GM12878 (cell line): Measurements from ENCODE around the gene NTF4.

Experiments
- SUPT20H ChIP-seq: IDR thresholded peaks from 2 replicates; pipeline ENCODE4 v1.6.1; 2011; ENCODE audit warnings: low read depth, mild to moderate bottlenecking, low read length, moderate library complexity, borderline replicate concordance; ENCODE audit not compliant: control insufficient read depth
- TF ChIP-seq, protein P1 (sequence below): fragments of 450-650 bp; IDR thresholded peaks from 2 replicates; pipeline ENCODE4 v1.6.1; 2016; ENCODE audit warnings: mild to moderate bottlenecking, moderate library complexity, borderline replicate concordance

DNA sequence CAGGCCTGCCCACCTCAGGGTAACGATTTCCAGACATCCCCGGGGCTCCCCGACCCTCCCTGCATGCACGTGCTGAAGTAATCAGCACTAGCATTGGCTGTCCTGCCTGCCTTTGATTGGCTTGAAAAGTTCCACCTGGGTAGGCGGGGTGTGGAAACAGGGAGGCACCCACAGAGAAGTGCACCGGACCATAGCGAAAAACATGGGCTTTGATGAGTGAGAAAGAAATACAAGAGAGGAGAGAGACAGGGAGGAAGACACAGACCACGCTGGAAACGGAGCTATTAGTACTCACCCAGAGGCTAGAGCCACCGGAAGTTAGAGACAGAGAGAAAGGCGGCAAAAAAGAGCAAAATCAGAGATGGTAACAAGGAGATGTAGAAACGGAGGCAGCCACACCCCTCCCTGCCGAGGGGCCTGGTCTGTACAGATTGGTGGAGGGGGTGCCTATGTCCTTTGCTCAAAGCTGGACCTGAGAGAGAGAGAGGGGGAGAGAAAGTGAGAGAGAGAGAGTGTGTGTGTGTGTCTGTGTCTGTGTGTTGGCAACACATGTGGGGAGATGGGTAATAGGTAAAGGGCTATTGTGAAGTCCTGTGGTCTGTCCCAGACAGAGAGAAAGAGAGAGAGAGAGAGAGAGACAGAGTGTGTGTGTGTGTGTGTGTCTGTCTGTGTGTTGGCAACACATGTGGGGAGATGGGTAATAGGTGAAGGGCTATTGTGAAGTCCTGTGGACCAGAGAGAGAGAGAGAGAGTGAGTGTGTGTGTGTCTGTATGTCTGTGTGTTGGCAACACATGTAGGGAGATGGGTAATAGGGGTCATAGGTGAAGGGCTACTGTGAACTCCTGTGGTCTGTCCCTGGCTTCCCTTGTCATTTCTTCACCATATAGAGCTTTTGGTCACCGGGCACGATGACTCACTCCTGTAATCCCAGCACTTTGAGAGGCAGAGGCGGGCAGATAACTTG lies 43.4 kb downstream of the NTF4 start:
- no peak for TF ChIP-seq SUPT20H
- TF ChIP-seq, protein P1, sequence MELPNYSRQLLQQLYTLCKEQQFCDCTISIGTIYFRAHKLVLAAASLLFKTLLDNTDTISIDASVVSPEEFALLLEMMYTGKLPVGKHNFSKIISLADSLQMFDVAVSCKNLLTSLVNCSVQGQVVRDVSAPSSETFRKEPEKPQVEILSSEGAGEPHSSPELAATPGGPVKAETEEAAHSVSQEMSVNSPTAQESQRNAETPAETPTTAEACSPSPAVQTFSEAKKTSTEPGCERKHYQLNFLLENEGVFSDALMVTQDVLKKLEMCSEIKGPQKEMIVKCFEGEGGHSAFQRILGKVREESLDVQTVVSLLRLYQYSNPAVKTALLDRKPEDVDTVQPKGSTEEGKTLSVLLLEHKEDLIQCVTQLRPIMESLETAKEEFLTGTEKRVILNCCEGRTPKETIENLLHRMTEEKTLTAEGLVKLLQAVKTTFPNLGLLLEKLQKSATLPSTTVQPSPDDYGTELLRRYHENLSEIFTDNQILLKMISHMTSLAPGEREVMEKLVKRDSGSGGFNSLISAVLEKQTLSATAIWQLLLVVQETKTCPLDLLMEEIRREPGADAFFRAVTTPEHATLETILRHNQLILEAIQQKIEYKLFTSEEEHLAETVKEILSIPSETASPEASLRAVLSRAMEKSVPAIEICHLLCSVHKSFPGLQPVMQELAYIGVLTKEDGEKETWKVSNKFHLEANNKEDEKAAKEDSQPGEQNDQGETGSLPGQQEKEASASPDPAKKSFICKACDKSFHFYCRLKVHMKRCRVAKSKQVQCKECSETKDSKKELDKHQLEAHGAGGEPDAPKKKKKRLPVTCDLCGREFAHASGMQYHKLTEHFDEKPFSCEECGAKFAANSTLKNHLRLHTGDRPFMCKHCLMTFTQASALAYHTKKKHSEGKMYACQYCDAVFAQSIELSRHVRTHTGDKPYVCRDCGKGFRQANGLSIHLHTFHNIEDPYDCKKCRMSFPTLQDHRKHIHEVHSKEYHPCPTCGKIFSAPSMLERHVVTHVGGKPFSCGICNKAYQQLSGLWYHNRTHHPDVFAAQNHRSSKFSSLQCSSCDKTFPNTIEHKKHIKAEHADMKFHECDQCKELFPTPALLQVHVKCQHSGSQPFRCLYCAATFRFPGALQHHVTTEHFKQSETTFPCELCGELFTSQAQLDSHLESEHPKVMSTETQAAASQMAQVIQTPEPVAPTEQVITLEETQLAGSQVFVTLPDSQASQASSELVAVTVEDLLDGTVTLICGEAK, result no peak
